Panc1 (cell line): ENCODE measurements around the gene CETN1. TPM values are rescaled to one million over a fixed set of nuclear protein-coding genes. Genes with fewer than 3 reads are reported as not detected.

Experiments
- ATAC-seq: fragments of 200-7000 bp; cut with Tn5 transposase; 2 replicates; pipeline ENCODE4 v1.9.1; 2020; ENCODE audit warnings: mild to moderate bottlenecking, moderate library complexity
- BruUV-seq: library from RNA; stranded (reverse); fragments of 400-500 nt; replicated peaks from 2 replicates; lab custom pipeline; 2021; lab: Mats Ljungman, UMichigan
- CTCF ChIA-PET: fragments of 300-600 bp; sonication (Branson Sonifier 250); formaldehyde crosslinking; loops from one replicate; lab custom pipeline; 2022; ENCODE audit warnings: antibody characterized with exemption; lab: Charles Lee
- POLR2A ChIA-PET: fragments of 300-600 bp; sonication (Branson Sonifier 250); formaldehyde crosslinking; loops from one replicate; lab custom pipeline; 2022; ENCODE audit warnings: antibody characterized with exemption; lab: Charles Lee
- DNase-seq: peaks from one replicate; pipeline ENCODE4 v3.0.0-alpha.2; 2010; ENCODE audit warnings: low read depth, low spot score
- H3K27ac ChIP-seq: 2 replicates; pipeline ENCODE4 v1.5.1; 2011; ENCODE audit warnings: mild to moderate bottlenecking, low read length, inconsistent platforms
- H3K27me3 ChIP-seq: fragments of 200-500 bp; sonication (Bioruptor generic); 2 replicates; pipeline ENCODE4 v1.6.0; 2014; ENCODE audit warnings: low read length, inconsistent platforms; ENCODE audit not compliant: control insufficient read depth, insufficient read depth
- H3K36me3 ChIP-seq: fragments of 200-500 bp; sonication (Bioruptor generic); 2 replicates; pipeline ENCODE4 v1.5.1; 2014; ENCODE audit warnings: inconsistent platforms, mild to moderate bottlenecking, low read length, moderate library complexity; ENCODE audit not compliant: control insufficient read depth, insufficient read depth
- H3K4me1 ChIP-seq: 2 replicates; pipeline ENCODE4 v1.5.1; 2011; ENCODE audit warnings: inconsistent platforms, mild to moderate bottlenecking, low read length, moderate library complexity; ENCODE audit not compliant: control insufficient read depth, insufficient read depth
- H3K4me3 ChIP-seq, 2 experiments: 2 replicates each; pipeline ENCODE4 v1.5.1; 2011 to 2012; ENCODE audit warnings: low read depth in 2 of 2, low read length in 2 of 2, mild to moderate bottlenecking in 2 of 2, inconsistent platforms in 1 of 2, moderate library complexity in 1 of 2
- H3K9me3 ChIP-seq: fragments of 200-500 bp; sonication (Bioruptor generic); 2 replicates; pipeline ENCODE4 v1.5.1; 2014; ENCODE audit warnings: low read depth, mild to moderate bottlenecking, inconsistent platforms, low read length, moderate library complexity; ENCODE audit not compliant: control insufficient read depth, insufficient read depth
- CTCF ChIP-seq: fragments of 450-650 bp; IDR thresholded peaks from 2 replicates; pipeline ENCODE4 v1.5.1; 2017; ENCODE audit warnings: mild to moderate bottlenecking
- POLR2AphosphoS5 ChIP-seq: IDR thresholded peaks from 2 replicates; pipeline ENCODE4 v1.6.1; 2012; ENCODE audit warnings: mild to moderate bottlenecking, low read depth, low read length, moderate library complexity
- REST ChIP-seq, 2 experiments: IDR thresholded peaks; 2 replicates each; pipeline ENCODE4 v1.6.1; 2011 to 2012; ENCODE audit warnings: low read depth in 2 of 2, control low read depth in 1 of 2, low read length in 1 of 2, mild to moderate bottlenecking in 1 of 2, moderate library complexity in 1 of 2; ENCODE audit not compliant: insufficient read depth in 1 of 2
- SIN3A ChIP-seq: IDR thresholded peaks from 2 replicates; pipeline ENCODE4 v1.6.1; 2012; ENCODE audit warnings: low read depth, mild to moderate bottlenecking, low read length, moderate library complexity, borderline replicate concordance; ENCODE audit not compliant: insufficient read depth
- TCF7L2 ChIP-seq: IDR thresholded peaks from 2 replicates; pipeline ENCODE4 v1.6.1; 2011; ENCODE audit warnings: mild to moderate bottlenecking, low read depth, low read length, inconsistent platforms
- in situ Hi-C: cut with HindIII; loops from 2 replicates; pipeline ENCODE4 v1.10.0; 2016; ENCODE audit warnings: low sequenced_read_pairs, low pct_unique_long_range_greater_than_20kb
- intact Hi-C: fragments of 100-400 bp; cut with micrococcal nuclease; formaldehyde crosslinking; loops from one replicate; pipeline ENCODE4 v1.10.0; 2022; ENCODE audit not compliant: unreplicated experiment
- total RNA-seq: library from RNA; stranded (reverse); gene quantifications from one replicate; pipeline ENCODE4 v1.2.1, GENCODE V29; 2021; ENCODE audit not compliant: unreplicated experiment

Gene CETN1
- total RNA-seq, 1 experiment from 2014 or later, result not detected

GRCh38 chr18:532632-533031 lies 47.5 kb upstream of the CETN1 start:
- no peaks in the 10 kb centered on the region for H3K27me3 ChIP-seq
- no peak for TF ChIP-seq SIN3A
- no TSS peak for BruUV-seq
- in situ Hi-C loops, result no loop called here
- DNase-seq (no peak), ATAC-seq (no peak)
- intact Hi-C loops, result no loop called here
- H3K27ac ChIP-seq, result no peak overlapping the region
- H3K4me3 ChIP-seq, result no peak overlapping the region
- H3K36me3 ChIP-seq, result no peaks in the 10 kb centered on the region
- ChIA-PET CTCF (no interaction called here), POLR2A (no interaction called here)
- no peaks in the 10 kb centered on the region for H3K4me1 ChIP-seq
- no peaks in the 10 kb centered on the region for H3K9me3 ChIP-seq

- no TSS peak for BruUV-seq
- Histone ChIP-seq H3K27me3 (no peaks in the 10 kb centered on the region), H3K36me3 (no peaks in the 10 kb centered on the region), H3K4me1 (no peaks in the 10 kb centered on the region), H3K4me3 (no peak overlapping the region), H3K27ac (no peak overlapping the region), H3K9me3 (no peaks in the 10 kb centered on the region)
- no peak for ATAC-seq
- intact Hi-C loops, result no loop called here
- in situ Hi-C loops, result no loop called here
- ChIA-PET CTCF (no interaction called here), POLR2A (no interaction called here)
- TF ChIP-seq POLR2AphosphoS5, result no peak
- no peak for TF ChIP-seq SIN3A
- TF ChIP-seq TCF7L2, result no peak
- no peak for TF ChIP-seq REST (IDR thresholded peaks at IDR 0.05; ENCODE audit: insufficient read depth in 1 of 2, low read depth in 2 of 2, low read length in 1 of 2)
- TF ChIP-seq CTCF, result no peak
- no peak for DNase-seq
These were observed 46.1 kb upstream of the CETN1 start for GRCh38 chr18:533995-534601.

- Histone ChIP-seq H3K27ac (no peak overlapping the region), H3K36me3 (no peaks in the 10 kb centered on the region), H3K4me3 (no peak overlapping the region), H3K27me3 (peaks cover 7% of the 10 kb centered on the region; the same call in 1 of the 2 replicates), H3K4me1 (no peaks in the 10 kb centered on the region), H3K9me3 (no peaks in the 10 kb centered on the region)
- intact Hi-C loops, result no loop called here
- no peak for DNase-seq
- BruUV-seq, result no TSS peak
- ChIA-PET CTCF (no interaction called here), POLR2A (no interaction called here)
- TF ChIP-seq REST (IDR thresholded peaks at IDR 0.05; ENCODE audit: insufficient read depth in 1 of 2, low read depth in 2 of 2, low read length in 1 of 2) (no peak), POLR2AphosphoS5 (no peak), TCF7L2 (no peak), CTCF (no peak), SIN3A (no peak)
- no peak for ATAC-seq
- in situ Hi-C loops, result no loop called here
These were observed 36.6 kb upstream of the CETN1 start for GRCh38 chr18:543447-544078.
